Measurements from ENCODE around the gene TRPM7. TPM values are rescaled to one million over a fixed set of nuclear protein-coding genes. Genes with fewer than 3 reads are reported as not detected.

Gene TRPM7
- total RNA-seq: 21.3 and 23.3 TPM in 2 replicates

DNA sequence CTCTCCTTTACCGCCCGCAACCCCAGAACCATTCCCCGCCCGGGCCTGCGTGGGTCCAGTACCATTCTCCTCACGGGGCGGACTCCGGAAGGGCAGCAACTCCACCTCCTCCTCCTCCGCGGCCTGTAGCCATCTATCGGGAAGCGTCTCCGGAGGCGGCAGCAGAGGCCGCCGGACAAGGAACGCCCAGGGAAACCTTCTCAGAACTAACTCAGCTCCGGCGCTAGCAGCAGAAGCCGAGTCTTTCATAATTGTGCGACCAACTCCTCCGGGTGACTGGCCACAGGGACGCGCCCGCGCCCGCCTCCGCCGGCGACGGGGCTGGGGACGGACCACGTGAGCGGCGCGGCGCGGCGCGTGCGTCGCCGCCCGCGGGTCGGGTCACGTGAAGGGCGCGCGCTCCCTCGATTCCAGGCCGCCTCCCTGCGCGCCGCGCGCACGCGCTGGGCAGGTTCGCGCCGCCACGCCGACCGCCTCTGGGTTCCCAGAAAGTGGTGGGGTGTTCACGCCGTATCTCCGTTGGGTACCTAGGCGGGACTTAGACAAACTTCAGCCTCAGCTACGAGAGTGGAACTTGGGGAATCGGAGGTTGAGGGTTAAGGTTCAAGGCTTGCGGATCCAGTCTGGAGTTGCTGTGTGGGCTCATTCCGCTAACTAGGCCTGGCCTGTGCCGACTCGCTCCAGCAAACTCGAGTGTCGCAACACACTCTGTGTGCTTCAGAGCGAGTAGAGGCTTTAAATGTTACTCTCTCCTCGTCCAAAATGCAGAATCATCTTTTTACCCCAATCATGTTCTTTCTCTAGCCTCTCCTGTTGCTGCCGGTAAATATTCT lies at the start of gene TRPM7:
Gene TRPM7 (minus strand): TSS at position 329 of the 833 bp plus-strand sequence. CDS start 264 bp downstream, at position 65.

DNA sequence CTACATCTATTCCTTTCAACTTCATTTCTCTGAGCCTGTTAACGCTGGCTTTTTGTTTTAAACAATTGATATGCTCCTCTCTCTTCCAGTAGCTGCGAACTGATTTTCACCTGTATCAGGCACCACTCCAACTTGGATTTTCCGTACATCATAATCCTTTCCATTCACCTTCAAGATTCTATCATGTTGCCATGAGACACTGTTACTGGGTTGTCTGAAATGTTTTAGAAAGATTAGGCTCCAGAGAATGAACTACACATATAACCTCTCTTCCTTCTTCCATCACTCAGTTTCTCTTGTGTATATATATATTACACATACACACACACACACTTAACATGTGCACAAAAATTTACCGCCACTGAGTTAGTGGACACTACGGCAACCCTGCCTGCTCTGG lies 140.0 kb downstream of the TRPM7 start, which contains the start of gene USP50:
Gene USP50 (minus strand): TSS at position 101 of the 400 bp plus-strand sequence. CDS start 141 bp downstream, outside the sequence.

Other genes with a start within 250 kb of the TRPM7 start
- 1.6 TPM in 1 of 2 replicates, not detected in the other for gene USP50, start 140.1 kb downstream of the TRPM7 start, total RNA-seq
- 112 and 124 TPM in 2 replicates for gene SPPL2A, start 78.9 kb upstream of the TRPM7 start, total RNA-seq
- 7.8 and 12.0 TPM in 2 replicates for gene AP4E1, start 221.9 kb upstream of the TRPM7 start, total RNA-seq